Measurements from ENCODE around the gene LY6G5C. TPM values are rescaled to one million over a fixed set of nuclear protein-coding genes. Genes with fewer than 3 reads are reported as not detected.

LY6G5C gene
- total and polyA plus RNA-seq, 9 of the 15 experiments (the other 6 are each of a cell fraction or from before 2014, with no cell fraction given), result 0.10 to 0.67 (median 0.46) TPM; not detected in 4

DNA sequence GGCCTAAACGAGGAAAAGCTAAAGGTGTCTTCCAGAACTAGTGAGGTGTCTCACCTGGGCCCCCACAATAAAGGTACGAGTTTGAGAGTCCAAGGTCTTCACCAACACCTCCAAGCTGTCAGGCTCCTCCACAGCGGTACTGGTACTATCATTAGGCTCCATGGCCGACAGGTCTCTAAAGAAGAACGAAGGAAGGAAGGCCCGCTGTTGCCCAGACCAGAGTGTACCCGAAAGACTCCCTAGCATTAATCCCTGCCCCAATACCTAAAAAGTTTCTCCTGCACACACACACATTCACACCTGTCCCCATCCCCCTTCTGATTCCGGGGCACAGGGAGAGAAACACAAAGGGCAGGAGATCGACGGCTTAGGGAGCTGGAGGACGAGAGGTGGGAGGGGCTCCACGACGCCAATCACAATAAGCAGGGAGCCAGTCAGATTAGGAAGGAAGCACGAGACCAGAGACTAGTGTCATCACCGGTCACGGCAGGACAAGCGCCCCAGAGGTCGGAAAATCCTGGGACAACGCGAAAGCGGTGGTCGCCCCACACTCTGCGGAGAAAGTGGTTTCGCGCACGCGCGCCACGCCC is 29.2 kb downstream of the LY6G5C start (continued):
- TF ChIP-seq, protein P1, sequence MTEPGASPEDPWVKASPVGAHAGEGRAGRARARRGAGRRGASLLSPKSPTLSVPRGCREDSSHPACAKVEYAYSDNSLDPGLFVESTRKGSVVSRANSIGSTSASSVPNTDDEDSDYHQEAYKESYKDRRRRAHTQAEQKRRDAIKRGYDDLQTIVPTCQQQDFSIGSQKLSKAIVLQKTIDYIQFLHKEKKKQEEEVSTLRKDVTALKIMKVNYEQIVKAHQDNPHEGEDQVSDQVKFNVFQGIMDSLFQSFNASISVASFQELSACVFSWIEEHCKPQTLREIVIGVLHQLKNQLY (CRISPR knock-in tag; conservative IDR thresholded peaks at IDR 0.05), result 0 out of 4 replicates have a peak, but pooled peaks of 1 of the 2 experiments have one; percentile 33
- peak; percentile 93 for TF ChIP-seq SAP30 (IDR thresholded peaks at IDR 0.05; ENCODE audit: borderline replicate concordance, insufficient read depth, low read depth, low read length, poor library complexity, severe bottlenecking)
- TF ChIP-seq, protein P2, sequence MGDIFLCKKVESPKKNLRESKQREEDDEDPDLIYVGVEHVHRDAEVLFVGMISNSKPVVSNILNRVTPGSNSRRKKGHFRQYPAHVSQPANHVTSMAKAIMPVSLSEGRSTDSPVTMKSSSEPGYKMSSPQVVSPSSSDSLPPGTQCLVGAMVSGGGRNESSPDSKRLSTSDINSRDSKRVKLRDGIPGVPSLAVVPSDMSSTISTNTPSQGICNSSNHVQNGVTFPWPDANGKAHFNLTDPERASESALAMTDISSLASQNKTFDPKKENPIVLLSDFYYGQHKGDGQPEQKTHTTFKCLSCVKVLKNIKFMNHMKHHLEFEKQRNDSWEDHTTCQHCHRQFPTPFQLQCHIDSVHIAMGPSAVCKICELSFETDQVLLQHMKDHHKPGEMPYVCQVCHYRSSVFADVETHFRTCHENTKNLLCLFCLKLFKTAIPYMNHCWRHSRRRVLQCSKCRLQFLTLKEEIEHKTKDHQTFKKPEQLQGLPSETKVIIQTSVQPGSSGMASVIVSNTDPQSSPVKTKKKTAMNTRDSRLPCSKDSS (IDR thresholded peaks at IDR 0.05; ENCODE audit: low read depth, partially characterized antibody), result no peak
- TF ChIP-seq HDAC8 (tag; IDR thresholded peaks at IDR 0.05), result peak; percentile 61; the same call in 1 of the 2 replicates
- peak; percentile 67; the same call in 1 of the 2 replicates for TF ChIP-seq TAF7 (tag; IDR thresholded peaks at IDR 0.05)
- TF ChIP-seq GABPB1 (CRISPR knock-in tag; IDR thresholded peaks at IDR 0.05), result no peak
- TF ChIP-seq DIDO1 (tag; IDR thresholded peaks at IDR 0.05; ENCODE audit: low read depth), result no peak
- no peak for TF ChIP-seq ZNF696 (CRISPR knock-in tag; conservative IDR thresholded peaks at IDR 0.05)
- TF ChIP-seq, protein P3, sequence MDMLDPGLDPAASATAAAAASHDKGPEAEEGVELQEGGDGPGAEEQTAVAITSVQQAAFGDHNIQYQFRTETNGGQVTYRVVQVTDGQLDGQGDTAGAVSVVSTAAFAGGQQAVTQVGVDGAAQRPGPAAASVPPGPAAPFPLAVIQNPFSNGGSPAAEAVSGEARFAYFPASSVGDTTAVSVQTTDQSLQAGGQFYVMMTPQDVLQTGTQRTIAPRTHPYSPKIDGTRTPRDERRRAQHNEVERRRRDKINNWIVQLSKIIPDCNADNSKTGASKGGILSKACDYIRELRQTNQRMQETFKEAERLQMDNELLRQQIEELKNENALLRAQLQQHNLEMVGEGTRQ (CRISPR knock-in tag; IDR thresholded peaks at IDR 0.05), result no peak
- TF ChIP-seq NCOR1 (IDR thresholded peaks at IDR 0.05), result no peak
- no peak for TF ChIP-seq ZNF282 (CRISPR knock-in tag; IDR thresholded peaks at IDR 0.05)
- no peak; the same call in 1 of the 2 replicates for TF ChIP-seq CREB1 (IDR thresholded peaks at IDR 0.05)
- TF ChIP-seq CREB1 (CRISPR knock-in tag; IDR thresholded peaks at IDR 0.05), result no peak
- TF ChIP-seq, protein P4, sequence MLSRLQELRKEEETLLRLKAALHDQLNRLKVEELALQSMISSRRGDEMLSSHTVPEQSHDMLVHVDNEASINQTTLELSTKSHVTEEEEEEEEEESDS (CRISPR knock-in tag; IDR thresholded peaks at IDR 0.05), result no peak
- TF ChIP-seq ZBTB17 (CRISPR knock-in tag; IDR thresholded peaks at IDR 0.05), result no peak
- TF ChIP-seq, protein P5, sequence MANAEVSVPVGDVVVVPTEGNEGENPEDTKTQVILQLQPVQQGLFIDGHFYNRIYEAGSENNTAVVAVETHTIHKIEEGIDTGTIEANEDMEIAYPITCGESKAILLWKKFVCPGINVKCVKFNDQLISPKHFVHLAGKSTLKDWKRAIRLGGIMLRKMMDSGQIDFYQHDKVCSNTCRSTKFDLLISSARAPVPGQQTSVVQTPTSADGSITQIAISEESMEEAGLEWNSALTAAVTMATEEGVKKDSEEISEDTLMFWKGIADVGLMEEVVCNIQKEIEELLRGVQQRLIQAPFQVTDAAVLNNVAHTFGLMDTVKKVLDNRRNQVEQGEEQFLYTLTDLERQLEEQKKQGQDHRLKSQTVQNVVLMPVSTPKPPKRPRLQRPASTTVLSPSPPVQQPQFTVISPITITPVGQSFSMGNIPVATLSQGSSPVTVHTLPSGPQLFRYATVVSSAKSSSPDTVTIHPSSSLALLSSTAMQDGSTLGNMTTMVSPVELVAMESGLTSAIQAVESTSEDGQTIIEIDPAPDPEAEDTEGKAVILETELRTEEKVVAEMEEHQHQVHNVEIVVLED (CRISPR knock-in tag; IDR thresholded peaks at IDR 0.05), result no peak
- peak; percentile 13; the same call in 1 of the 2 replicates for TF ChIP-seq MTA3 (IDR thresholded peaks at IDR 0.05; ENCODE audit: borderline replicate concordance)
- TF ChIP-seq C11orf30 (IDR thresholded peaks at IDR 0.05; ENCODE audit: low read depth), result no peak
- no peak for TF ChIP-seq PHF8 (IDR thresholded peaks at IDR 0.05; ENCODE audit: borderline replicate concordance, low read length)
- TF ChIP-seq, protein P6, sequence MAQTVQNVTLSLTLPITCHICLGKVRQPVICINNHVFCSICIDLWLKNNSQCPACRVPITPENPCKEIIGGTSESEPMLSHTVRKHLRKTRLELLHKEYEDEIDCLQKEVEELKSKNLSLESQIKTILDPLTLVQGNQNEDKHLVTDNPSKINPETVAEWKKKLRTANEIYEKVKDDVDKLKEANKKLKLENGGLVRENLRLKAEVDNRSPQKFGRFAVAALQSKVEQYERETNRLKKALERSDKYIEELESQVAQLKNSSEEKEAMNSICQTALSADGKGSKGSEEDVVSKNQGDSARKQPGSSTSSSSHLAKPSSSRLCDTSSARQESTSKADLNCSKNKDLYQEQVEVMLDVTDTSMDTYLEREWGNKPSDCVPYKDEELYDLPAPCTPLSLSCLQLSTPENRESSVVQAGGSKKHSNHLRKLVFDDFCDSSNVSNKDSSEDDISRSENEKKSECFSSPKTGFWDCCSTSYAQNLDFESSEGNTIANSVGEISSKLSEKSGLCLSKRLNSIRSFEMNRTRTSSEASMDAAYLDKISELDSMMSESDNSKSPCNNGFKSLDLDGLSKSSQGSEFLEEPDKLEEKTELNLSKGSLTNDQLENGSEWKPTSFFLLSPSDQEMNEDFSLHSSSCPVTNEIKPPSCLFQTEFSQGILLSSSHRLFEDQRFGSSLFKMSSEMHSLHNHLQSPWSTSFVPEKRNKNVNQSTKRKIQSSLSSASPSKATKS (CRISPR knock-in tag; IDR thresholded peaks at IDR 0.05), result no peak
- 0 out of 2 replicates have a peak, but pooled peaks have one; percentile 1 for TF ChIP-seq BRD4 (IDR thresholded peaks at IDR 0.05)
